Stimulated activated CD4-positive, alpha-beta T cell treated with anti-CD3 and anti-CD28 coated beads, TNF-alpha, amount 100 ng/mL, for 1 hour (primary cell): Measurements from ENCODE around the gene C12orf54.
"Not testable (repeated sequence)": the region's sequence is repeated elsewhere in the genome, so short reads cannot be mapped to it uniquely, and the experiment has no call there.

ENCODE experiments used
- DNase-seq, 3 donors: peaks; one replicate each; pipeline ENCODE4 v3.0.0-alpha.2; 2020; ENCODE audit warnings: low read depth in 3 of 3, low spot score in 1 of 3

Gene C12orf54

DNA sequence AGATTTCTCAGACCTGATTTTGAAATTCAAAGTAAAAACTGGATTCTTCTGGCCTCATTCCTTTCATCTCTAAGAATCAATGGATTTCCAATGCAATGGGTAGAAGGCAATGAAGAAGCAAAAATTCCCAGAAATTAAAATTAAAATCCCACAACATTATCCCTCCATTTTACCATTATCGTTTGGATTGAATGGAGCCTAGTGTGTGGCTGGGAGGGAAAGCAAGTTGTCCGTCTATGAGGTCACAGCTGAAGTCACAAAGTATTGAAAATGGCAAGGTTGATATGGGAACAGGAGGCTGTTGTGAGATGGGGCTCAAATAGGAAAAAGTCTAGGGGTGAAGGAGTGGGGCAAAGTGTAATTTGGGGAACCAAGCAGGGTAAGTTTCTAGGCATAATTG lies at the start of gene C12orf54:
C12orf54 (plus strand) TSS at position 301 of the 400 bp plus-strand sequence. CDS start 799 bp downstream, outside the sequence.
- no peak for DNase-seq

DNA sequence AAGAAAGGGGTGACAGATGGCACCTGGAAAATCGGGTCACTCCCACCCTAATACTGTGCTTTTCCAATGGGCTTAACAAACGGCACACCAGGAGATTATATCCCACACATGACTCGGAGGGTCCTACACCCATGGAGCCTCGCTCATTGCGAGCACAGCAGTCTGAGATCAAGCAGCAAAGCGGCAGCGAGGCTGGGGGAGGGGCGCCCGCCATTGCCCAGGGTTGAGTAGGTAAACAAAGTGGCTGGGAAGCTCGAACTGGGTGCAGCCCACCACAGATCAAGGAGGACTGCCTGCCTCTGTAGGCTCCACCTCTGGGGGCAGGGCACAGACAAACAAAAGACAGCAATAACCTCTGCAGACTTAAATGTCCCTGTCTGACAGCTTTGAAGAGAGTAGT lies 48.3 kb upstream of the C12orf54 start:
- not testable (repeated sequence) for DNase-seq

DNA sequence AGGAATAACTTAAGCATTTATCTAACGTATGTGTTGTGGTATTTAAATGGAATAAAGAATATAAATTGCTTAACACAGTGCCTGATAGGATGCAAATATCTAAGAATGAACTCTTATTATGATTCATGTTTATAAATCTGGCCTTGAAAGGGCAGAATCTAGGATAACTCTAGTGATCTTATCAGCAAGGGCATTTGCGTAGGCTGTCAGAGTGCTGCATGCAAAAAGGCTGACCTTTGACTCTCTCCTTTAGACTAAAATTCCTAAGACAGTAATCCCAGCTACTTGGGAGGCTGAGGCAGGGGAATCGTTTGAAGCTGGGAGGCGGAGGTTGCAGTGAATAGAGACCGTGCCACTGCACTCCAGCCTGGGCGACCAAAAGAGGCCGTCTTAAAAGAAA lies 41.2 kb upstream of the C12orf54 start:
- no peak for DNase-seq

DNA sequence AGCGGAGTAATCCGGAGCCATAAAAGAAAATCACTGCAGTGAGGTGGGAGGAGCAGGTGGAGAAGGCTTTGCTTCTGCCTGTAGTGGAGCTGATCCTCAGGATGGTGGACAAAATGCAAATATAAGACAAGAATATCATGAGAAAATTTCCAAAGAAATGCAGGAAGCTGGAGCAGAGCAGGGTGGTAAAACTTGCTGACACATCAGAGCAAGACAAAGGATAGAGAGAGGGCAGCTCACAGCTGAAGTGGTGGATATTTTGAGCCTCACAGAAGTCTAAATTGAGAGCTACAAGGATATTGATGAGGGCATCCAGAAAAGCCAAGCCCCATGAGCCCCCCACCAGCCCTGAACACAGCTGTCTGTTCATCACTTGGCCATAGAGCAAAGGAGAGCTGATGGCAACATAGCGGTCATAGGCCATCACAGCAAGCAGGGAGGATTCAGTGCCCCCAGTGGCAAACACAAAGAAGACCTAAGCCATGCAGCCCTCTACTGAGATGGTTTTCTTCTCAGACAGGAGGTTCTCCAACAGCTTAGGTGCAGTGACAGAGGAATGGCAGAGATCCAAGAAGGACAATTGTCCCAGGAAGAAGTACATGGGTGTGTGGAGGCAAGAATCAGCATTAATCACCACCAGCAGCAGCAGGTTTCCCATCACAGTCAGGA lies 40.0 kb upstream of the C12orf54 start:
- no peak for DNase-seq

DNA sequence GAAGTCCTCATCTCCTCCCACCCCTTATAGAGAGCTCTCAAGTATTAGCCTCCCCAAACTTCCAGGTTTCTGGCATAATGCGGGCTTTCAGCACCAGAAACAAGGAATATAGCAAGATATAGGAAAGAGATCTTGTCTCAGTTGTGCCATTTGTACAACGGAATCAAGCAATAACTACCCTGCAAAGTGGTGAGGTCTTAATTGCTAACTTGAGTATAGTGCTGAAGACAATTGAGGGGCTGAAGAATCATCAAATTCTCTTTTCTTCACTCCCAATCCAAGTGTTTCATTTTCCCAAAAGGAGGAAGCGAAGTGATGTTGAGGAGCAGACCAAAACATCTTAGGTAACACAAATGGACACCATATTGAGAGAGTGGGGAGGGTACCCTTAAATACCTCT lies 36.8 kb upstream of the C12orf54 start:
- DNase-seq = no peak

DNA sequence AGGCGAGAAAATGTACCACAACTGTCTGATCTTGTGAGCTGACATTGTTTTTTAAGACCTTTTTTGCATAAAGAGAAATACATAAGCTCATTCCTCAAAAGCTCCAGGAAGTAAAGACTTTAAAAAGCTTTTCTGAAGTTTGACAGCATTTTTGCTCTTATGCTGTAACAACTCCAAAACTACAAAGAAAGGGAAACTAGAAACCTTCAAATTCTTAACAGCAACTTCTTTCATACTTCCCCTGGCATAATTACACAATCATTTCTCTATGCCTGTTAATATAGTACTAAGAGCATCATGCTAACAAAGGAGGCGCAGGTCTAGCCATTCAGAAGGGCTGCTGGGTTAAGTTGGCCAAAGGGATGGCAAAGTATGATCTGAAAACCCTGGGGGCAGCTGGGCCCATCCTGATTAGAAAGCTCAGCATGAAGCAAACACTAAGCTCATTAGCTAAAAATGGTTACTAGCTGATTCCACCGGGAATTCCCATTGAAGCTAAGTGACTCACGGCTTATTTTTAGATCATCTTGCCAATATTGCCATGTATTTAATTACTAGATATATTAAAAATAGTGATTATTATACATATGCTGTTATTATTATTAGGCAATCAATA lies 36.0 kb upstream of the C12orf54 start:
- DNase-seq = no peak

DNA sequence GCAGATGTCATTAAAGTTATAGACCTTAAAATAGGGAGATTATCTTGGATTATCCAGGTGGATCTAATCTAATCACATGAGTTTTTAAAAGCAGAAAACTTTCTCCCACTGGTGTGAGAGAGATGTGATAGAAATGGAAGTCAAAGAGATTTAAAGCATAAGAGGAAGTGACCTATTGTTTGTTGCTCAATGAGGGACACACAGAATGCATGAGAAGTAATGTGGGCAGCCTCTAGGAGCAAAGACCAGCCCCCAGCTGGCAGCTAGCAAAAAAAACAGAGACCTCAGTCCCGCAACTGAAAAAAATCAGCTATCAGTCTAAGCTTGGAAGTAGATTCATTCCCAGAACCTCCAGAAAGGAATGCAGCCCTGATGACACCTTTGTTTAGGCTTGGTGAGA lies 34.5 kb upstream of the C12orf54 start:
- no peak for DNase-seq

DNA sequence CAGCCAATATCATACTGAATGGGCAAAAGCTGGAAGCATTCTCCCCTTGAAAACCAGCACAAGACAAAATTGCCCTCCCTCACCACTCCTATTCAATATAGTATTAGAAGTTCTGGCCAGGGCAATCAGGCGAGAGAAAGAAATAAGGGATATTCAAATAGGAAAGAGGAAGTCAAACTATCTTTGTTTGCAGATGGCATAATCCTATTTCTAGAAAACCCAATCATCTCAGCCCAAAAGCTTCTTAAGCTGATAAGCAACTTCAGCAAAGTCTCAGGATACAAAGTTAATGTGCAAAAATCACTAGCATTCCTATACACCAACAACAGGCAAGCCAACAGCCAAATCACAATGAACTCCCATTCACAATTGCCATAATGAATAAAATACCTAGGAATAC lies 30.9 kb upstream of the C12orf54 start:
- DNase-seq = no peak

DNA sequence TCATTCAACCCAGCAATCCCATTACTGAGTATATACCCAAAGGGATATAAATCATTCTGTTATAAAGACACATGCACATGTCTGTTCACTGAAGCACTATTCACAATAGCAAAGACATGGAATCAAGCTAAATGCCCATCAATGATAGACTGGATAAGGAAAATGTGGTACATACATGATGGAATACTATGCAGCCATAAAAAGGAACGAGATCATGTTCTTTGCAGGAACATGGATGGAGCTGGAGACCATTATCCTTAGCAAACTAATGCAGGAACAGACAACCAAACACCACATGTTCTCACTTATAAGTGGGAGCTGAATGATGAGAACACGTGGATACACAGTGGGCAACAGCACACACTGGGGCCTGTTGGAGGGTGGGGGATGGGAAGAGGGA lies 29.3 kb upstream of the C12orf54 start:
- DNase-seq = not testable (repeated sequence)

DNA sequence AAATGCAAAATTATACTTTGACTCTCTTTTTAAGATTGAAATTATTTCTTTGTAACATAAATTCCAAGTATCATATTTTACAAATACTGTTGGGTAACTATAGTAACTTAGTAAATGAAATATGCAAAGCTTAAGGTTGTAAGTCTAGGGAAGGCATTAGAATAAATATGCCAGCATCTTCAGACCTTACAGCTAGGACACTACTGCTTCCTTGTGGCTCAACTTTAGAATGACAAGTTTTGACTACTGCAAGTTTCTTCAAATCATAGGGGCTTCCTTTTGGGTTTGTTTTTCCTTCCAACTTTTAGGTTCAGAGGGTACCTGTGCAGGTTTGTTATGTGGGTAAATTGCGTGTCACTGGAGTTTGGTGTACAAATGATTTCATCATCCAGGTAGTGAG lies 27.6 kb upstream of the C12orf54 start:
- DNase-seq = no peak

DNA sequence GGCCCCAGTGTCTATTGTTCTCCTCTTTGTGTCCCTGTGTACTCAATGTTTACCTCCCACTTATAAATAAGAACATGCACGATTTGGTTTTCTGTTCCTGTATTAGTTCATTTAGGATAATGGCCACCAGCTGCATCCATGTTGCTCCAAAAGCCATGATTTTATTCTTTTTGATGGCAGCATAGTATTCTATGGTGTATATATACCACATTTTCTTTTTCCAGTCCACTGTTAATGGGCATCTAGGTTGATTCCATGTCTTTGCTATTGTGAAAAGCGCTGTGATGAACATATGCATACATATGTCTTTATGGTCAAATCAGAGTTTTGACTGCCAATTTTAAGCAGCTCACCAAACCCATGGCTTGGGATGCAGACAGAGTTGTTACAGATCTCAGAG lies 27.2 kb upstream of the C12orf54 start:
- DNase-seq = no peak

DNA sequence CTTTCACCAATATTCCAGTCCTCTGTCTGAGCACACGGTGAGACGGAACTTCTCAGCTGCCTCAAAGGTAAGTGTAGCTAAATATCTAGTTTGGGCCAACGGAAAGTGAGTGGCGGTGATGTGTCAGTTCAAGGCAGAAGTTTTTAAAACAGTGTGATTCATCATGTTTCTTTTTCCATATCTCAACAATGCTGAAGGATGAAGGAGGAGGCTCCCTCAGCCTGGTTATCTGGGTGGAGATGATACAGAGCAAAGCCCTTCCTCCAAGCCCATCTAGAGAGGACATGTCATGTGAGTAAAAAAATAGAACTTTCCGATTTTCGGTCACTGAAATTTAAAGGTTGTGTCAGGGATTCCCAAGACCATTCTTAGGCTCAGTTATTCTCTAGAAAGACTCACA lies 23.0 kb upstream of the C12orf54 start:
- no peak for DNase-seq

DNA sequence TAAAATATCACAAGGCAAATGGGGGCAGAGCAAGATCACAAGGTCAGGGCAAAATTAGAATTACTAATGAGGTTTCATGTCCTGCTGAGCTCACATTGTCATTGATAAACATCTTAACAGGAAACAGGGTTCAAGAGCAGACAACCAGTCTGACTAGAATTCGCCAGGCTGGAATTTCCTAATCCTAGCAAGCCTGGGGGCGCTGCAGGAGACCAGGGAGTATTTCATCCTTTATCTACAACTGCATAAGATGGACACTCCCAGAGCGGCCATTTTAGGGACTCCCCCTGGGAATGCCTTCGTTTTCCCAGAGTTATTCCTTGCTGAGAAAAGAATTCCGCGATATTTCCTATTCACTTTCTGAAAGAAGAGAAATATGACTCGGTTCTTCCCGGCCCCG lies 13.3 kb upstream of the C12orf54 start:
- DNase-seq = not testable (repeated sequence)

DNA sequence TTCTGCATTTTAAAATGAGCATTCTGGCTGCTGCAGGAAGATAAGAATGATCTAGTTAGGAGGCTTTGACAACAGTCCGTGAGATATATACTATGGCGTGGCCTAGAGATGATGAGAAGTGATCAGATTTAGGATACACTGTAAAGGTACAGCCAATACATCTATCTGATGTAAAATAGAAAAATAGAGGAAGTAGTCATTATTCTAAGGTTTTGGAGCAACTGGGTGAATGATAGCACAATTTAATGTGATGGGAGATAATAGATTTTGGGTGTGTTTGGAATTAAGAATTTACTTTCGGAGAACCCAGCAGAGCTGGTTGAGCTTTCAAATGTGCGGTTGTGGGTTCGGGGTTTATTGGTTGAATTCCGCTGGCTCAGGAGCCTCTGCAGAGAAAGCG lies 10.0 kb upstream of the C12orf54 start, which contains the start of gene ANP32D:
ANP32D (plus strand) TSS at position 301 of the 400 bp plus-strand sequence. CDS start 106 bp downstream, outside the sequence.
- DNase-seq = no peak

DNA sequence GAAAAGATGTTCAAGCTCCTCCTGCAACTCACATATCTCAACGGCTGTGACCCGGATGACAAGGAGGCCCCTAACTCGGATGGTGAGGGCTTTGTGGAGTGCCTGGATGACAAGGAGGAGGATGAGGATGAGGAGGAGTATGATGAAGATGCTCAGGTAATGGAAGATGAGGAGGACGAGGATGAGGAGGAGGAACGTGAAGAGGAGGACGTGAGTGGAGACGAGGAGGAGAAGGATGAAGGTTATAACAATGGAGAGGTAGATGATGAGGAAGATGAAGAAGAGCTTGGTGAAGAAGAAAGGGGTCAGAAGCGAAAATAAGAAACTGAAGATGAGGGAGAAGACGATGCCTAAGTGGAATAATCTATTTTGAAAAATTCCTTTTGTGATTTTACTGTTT lies 9.2 kb upstream of the C12orf54 start:
- DNase-seq = no peak

DNA sequence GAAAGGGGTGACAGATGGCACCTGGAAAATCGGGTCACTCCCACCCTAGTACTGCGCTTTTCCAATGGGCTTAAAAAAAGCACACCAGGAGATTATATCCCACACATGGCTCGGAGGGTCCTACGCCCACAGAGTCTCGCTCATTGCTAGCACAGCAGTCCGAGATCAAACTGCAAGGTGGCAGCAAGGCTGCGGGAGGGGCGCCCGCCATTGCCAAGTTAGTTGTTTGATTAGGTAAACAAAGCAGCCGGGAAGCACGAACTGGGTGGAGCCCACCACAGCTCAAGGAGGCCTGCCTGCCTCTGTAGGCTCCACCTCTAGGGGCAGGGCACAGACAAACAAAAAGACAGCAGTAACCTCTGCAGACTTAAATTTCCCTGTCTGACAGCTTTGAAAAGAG lies 7.8 kb upstream of the C12orf54 start:
- DNase-seq = not testable (repeated sequence)

DNA sequence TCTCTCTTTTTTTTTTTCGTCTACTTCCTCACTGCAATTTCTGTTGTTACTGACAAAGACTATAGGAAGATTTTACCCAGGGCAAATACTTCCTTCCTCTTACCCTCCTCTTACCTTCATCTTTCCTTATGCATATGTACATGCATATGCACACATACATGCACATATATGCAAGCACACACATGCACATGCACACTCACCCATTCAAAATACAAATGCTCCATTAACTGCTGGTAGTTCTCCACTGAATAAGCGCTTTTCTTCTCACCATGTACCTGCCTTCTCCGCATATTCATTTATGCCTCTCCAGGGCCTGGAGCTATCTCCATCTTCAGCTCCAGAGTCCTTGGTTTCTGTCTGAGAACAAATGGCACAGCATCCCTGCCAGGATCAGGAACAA lies 632 bp downstream of the C12orf54 start:
- no peak for DNase-seq

DNA sequence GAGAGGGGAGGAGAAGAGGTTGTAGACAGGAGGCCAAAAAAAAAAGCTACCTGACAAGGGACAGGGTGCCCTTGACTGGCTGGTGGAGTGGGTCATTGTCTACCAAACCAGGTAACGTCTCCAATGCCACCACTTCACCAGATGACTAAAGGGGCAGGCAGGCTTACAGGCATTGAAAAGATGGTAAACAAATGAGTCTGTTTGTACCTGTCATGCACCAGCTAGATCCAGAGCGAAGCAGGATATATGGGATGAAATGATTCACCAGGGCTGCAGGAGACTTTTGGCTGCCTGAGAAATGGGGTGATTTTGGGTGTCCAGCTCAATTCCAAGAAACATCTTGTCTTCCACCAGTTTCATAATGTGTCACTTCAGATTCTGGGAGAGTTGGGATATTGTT lies 4.0 kb downstream of the C12orf54 start:
- no peak for DNase-seq

DNA sequence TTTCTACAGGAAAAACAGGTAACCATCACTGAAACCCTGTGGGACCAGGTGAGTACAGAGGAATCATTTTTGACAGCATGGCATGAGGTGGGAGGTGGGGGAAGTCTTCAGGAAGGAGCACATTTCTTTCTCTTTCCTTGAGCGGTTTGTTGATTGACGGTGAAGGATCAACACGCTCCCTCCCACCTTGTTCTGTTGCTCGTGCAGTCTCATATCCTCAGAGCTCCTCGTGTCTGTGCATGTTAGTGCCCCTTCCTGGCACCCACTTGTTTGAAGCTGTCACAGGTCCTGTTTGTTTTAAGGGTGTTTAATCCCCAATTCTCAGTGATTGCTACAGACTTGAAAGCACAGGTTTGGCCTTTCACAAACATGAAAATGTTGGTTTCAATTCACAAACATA lies 4.4 kb downstream of the C12orf54 start:
- DNase-seq = no peak

DNA sequence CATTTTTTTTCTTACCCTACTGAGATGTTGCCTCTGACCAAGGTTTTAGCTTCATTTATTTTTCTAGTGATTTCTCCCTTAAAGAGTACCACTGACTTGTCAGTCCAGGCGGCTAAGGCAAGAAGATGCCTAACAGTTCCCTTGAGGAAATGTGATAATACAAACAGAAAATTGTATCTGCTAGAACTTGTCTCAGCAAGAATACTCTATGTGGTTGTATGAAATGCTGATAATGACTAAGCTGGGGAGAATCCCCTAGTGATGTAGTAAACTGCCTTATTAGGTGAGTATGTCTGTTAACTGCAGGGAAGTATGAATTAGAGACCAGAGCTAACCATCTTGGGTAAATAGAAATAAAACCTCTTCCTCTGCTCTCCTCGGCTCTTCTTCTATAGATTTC lies 6.7 kb downstream of the C12orf54 start:
- no peak for DNase-seq

DNA sequence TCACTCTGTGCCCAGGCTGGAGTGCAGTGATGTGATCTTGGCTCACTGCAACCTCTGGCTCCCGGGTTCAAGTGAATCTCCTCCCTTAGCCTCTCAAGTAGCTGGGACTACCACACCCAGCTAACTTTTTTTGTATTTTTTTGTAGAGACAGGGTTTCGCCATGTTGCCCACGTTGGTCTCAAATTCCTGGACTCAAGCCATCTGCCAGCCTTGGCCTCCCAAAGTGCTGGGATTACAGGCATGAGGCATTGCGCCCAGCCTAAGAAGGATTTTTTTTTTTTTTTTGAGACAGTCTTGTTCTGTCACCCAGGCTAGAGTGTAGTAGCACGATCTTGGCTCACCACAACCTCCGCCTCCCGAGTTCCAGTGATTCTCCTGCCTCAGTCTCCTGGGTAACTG lies 7.2 kb downstream of the C12orf54 start:
- DNase-seq = not testable (repeated sequence)

DNA sequence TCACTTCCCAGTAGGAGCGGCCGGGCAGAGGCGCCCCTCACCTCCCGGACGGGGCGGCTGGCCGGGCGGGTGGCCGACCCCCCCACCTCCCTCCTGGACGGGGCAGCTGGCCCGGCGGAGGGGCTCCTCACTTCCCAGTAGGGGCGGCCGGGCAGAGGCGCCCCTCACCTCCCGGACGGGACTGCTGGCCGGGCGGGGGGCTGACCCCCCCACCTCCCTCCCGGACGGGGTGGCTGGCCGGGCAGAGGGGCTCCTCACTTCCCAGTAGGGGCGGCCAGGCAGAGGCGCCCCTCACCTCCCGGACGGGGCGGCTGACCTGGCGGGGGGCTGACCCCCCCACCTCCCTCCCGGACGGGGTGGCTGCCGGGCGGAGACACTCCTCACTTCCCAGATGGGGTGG lies 18.0 kb downstream of the C12orf54 start:
- DNase-seq = not testable (repeated sequence)

DNA sequence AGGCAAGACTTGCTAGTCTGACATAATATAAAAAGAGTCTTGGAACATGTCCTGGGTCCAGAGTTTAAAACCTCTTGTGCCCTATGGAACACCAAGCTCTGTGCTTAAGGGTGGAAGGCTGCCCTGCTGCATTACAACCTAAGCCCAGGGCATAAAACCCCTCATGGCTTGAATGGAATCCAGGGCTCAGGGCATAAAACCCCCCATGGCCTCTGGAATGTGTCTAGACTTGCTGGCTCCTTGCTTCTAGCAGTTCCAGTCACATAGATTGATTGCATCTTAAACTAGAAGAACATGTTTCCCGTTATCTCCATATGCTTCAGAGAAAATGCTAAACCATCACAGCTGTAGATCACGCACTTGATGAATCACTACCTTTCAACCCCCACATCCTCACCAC lies 24.5 kb downstream of the C12orf54 start:
- DNase-seq = not testable (repeated sequence)
